ENCODE data around the gene AWAT1.

- TF ChIP-seq POLR2AphosphoS5 (IDR thresholded peaks at IDR 0.05; ENCODE audit: insufficient read depth, low read depth, low read length) (no peak), MYC (IDR thresholded peaks at IDR 0.05; ENCODE audit: low read depth, low read length) (no peak), CTCF (IDR thresholded peaks at IDR 0.05; ENCODE audit: extremely low read depth in 1 of 2, insufficient read depth in 1 of 2, low read depth in 1 of 2, low read length in 2 of 2) (no peak), POLR2A (IDR thresholded peaks at IDR 0.05; ENCODE audit: low read depth, low read length) (no peak), MAX (IDR thresholded peaks at IDR 0.05; ENCODE audit: insufficient read depth, insufficient read length) (no peak), EZH2 (IDR thresholded peaks at IDR 0.05; ENCODE audit: borderline replicate concordance, low read depth, low read length, severe bottlenecking) (no peak), JUN (IDR thresholded peaks at IDR 0.05; ENCODE audit: borderline replicate concordance, insufficient read depth, insufficient read length, low read depth) (no peak)
Measured at GRCh38 chrX:70254909-70255308, 20.5 kb downstream of the AWAT1 start.
